GM19351 (cell line): ENCODE data around the gene CACNG4.

ENCODE experiments used
- ATAC-seq: cut with Tn5 transposase; IDR thresholded peaks from one replicate; pipeline ENCODE4 v1.9.1; 2021; ENCODE audit warnings: mild to moderate bottlenecking, moderate library complexity; ENCODE audit not compliant: unreplicated experiment

Gene CACNG4

DNA sequence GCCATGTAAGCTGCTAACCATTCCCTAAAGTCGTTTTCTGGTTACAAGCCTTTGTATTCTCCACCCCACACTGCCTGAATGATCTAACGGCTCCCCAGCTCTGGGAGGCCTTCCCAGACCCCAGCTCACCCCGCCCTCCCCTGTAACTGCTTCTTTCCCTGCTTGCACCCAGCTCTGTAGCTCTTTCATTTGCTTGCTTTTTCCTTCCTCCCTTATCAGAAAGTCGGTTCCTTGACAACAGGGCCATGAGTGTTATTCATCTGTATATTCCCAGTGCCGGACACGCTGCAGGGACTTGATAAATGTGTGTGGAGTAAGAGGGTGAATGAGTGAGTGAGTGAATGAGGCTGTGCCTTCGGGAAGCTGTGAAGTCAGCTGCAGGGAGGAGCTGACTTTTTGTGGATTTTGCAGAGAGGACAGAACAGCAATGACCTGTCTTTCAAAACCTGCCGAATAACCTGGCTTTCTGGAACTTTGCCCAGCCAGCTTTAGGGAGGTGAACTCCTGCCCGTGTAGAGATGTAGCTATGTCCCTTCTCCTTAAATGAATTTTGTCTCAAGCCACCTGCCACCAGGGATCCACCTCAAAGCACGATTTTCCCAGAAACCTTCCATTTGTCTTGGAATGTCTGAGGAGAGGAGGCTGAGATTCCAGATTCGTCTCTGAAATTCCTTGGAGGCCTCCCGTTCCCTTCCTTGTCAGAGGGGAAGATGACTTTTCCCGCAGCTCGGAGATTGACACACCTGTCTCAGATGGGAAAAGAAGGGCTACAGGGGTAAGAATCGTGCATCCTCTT, 20.0 kb upstream of the CACNG4 start:
- ATAC-seq, result no peak

DNA sequence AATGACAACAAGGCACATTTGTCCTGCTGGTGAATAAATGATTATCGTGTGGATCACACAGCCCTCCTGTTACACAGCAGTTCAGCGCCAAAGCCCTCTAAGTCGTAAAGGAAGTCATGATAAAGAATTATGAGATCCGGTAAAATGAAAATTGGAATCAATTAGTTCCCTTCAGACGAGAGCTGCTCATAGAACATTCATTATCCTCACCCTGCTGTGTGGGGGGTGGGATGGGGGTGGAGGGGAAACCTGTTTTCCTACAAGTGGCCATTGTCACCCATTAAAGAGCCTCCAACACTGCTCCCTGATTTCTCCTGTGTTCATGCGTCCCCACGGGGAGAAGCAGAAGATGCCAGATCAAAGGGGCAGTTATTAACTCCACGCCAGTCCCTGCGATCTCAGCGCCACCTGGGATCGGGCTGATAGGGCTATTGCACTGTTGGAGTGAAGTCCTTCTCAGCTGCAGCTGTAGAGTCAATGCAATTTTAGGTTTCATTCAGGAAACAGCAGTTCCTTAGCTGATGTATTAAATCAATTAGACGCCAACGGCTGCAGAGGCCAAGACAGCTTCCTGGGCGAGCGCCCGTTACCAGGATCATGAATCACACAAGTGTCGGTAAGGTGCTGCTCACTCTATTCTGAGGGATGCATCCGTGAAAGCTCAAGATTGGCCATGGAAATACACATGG, 19.2 kb upstream of the CACNG4 start:
- ATAC-seq, result no peak

DNA sequence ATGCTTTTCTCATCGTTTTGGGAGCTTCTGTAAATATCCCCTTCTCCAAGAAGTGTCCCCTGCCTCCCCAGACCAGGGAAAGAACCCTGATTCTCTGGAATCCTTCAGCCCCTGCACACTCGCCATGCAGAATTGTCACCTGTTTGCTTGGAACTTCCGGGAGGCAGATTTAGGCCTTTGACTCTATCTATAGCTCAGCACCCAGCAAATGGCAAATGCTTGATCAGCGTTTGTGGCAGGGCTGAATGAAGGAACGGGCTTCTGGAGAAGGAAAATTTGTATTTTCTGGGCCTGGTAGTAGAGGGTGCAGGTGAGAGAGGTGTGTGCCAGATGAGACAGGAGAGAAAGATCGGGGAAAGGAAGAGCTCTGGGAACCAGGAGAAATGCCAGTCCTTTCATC, 18.3 kb upstream of the CACNG4 start:
- no peak for ATAC-seq

DNA sequence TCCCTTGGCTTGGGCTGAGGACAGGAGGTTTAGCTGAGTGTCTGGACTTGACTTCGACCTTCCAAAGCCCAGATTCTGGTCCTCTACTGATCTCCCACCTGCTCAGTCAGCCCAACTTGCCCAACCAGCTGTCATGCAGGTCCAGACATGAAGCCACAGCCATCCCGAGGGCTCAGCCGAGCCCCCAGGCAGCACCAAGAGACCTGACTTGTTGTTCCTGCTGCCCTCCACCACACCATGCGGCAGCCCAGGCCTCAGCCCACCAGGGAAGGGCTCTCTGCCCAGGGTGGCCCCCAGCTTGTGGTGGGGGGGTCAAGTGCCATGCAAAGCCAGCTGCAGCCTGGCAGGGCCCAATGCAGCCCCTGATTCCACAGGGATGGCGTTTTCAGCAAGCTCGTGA, 17.2 kb upstream of the CACNG4 start:
- ATAC-seq, result no peak

DNA sequence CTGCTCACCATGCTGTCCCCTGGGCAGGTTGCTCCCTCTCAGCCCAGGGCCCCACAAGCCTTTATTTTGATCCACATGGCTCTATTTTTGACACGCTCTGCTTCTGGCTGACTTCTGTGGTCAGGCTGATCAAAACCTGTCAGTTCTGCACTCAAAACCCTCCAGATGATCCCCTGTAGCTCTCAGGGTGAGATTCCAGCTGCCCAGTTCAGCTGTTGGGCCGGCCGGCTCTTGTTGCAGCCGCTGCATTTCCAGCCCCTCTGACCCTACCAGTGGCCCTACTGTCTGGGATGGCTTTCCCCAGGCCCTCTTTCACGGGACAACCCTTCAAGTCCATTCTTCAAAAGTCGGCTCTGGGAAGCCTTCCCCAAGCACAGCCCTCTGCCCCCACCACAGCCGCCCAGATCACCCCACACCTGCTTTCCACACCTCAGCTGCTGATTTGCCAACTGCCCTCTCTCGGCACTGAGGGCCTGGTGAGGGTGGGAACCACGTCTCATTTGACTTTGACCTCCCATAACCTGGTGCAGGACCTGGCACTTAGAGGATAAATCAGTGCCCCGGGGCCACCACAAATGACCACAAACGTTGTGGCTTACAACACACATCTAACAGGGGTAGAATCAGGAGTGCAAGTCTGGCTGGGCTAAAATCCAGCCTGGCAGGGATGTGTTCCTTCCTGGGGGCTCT, 16.3 kb upstream of the CACNG4 start:
- no peak for ATAC-seq

DNA sequence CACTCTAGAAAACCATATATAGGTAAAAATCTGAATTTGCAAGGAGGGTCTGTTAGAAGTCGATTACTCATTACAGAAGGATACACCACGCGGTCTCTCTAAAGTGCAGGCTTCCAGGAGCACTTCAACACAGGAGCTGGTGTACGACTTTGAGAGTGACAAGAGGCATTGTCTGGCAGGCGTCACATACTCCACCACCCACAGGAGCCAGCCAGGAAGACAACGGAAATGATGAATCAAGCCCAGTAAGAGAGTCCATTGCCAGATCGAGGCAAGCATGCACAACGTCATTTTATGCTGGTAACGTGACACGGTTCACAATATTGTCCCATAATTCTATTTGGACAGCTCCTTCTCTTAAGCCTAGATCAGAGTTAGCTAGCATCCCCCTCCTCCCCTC, 15.0 kb upstream of the CACNG4 start:
- no peak for ATAC-seq

DNA sequence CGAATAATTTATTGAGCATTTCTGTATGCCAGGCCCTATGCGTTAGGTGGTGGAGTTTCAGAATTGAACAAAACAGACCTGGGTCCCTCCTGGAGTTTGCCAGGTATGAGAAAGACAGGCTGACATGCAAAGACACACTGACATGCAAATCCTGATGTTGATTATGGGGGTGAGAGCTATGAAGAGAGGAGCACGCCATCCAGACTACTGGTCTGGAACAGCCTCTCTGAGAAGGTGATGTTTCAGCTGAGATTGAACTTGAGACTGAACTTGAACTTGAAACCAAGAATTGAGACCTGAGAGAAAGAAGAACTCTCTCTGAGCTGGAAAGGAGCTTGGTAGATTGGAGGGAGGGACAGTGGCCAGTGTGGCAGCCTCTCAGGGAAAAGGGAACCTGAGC, 14.2 kb upstream of the CACNG4 start:
- ATAC-seq, result peak; percentile 65

DNA sequence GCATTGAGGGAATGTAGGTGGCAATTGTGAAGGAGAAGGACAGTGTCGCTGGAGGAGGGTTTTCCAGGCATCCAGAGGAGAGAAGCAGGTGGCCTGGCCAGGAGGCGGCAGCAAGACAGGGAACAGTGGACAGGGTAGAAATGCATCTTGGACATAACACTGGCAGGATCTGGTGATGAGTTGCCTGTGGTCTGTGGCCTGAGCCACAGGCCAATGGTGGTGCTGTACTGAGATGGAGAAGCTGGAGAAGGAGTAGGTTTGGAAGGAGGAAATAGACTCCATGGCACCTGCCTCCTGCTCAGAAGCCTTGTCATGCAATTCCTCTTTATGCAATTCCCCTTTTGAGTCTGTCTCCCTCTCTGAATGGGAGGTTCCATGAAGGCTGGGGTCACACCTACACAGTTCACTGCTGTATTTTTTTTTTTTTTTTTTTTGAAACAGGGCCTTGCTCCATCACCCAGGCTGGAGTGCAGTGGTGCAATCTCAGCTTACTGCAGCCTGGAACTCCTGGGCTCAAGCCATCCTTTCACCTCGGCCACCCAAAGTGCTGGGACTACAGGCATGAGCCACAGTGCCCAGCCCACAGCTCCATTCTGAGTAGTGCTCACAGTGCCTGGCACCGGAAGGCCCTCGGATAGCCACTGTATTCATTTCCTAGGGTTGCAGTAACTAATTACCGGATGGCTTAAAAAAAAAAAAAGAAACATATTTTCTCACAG, 13.5 kb upstream of the CACNG4 start:
- peak; percentile 22 for ATAC-seq

DNA sequence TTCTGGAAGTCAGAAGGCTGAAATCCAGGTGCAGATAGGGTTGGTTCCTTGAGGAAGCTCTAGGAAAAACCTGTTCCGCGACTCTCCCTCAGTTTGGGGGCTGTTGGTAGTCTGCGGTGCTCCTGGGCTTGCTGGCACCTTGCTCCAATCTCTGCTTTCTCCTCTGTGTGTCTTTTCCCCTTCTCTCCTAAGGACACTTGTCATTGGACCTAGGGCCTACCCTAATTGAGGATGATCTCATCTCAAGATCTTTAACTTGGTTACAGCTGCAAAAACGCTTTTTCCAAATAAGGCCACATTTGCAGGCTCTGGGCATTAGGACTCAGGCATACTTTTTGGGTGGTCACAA, 12.9 kb upstream of the CACNG4 start:
- ATAC-seq, result no peak

DNA sequence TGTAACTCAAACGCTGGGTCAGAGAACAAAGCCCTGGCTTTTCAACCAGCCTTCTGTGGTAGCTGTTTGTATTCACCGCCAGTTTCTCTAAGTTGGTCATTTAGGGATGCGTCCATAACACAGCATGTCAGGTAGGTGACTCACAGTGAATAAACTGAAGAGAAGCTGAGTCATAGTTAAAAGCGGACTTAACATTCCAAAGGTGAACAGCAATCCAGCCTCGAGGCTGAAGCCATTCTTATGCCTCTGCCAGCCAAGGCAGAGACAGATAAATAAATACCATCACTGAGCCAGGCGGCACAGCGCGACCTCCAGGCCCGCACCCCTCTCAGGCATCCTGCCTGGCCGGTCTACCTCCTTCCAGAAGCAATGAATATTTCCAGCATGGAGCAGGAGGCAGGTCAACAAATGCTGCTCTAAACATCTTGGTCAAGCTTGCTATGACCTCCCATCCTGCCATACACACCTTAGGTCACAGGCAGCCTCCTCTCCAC, 12.4 kb upstream of the CACNG4 start:
- ATAC-seq, result no peak

DNA sequence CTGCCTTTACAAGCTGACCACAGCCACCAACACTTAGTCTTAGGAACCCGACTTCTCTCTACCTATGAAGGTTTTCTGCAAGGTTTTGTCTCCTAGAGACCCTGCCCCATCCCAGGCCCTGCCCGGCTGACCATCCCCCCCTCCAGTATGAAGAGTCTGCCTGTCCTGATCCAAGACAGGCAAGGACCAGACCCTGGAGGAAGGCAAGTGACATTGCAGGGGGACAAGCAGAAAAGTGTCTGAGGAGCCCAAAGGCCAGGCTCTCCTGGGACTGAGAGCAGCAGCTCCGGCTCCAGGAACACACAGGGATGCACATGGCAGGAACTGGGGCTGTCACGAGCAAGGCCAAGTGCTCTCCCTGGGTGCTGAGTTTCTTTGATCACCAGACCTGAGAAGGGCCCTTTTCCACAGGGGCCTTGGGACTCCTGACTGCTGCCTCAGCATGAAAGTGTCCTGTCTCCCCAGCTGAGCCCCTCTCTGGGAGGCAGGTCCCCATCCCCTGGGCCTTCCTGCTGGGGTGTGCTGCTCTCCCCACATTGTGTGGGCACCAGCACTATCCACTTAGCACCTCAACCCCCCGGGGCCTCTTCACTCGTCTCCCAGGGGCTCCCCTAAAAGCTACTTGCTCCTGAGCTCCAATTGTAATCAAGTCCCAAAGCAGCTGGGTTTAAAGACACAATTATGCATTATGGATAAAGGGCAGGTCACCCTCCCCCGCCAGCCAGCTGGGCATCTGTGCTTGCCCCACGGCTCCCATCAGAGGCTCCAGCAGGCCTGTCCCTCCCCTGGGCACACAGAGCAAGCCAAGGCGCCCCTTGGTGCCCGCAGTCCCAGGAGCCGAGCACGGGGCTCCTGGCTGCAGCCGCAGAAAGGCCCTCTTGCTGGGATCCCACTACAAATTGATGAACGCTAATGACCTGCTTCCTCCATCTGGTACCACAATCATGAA, 11.6 kb upstream of the CACNG4 start:
- ATAC-seq, result no peak

DNA sequence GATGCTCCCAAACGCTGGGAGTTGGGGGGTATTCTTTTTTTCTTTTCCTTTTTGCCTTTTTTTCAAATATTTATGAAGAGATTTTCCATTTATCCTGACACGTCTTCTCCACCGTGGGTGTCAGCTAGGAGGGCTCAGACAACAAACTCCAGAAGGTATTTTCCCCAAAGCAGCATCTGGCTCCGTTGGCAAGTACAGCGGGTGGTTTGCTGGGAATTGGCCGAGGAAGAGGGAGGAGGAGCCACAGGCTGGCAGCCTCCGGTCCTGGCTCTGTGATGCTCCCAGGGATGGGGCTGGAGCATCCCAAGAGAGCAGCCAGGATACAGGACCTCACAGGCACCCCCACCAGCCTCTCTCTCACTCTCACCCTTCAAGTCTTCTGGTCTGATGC, 10.9 kb upstream of the CACNG4 start:
- no peak for ATAC-seq

DNA sequence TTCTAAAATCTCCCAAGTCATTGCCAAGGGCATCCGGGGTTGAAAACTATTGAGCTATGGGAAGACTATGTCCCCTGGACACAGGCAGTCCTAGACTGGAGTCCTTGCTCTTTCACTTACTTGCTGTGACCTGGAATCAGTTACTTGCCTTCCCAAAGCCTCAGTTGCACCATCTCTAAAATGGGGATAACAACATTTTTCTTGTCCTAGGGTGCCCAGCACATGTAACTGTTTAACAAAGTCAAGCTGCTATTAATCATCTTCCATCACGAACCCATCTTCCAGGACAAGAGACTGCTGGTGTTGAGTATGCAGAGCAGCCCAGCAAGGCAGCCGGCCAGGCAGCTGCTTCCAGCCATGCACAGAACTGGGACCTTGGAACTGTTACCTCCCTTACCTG, 9.9 kb upstream of the CACNG4 start:
- ATAC-seq, result no peak

DNA sequence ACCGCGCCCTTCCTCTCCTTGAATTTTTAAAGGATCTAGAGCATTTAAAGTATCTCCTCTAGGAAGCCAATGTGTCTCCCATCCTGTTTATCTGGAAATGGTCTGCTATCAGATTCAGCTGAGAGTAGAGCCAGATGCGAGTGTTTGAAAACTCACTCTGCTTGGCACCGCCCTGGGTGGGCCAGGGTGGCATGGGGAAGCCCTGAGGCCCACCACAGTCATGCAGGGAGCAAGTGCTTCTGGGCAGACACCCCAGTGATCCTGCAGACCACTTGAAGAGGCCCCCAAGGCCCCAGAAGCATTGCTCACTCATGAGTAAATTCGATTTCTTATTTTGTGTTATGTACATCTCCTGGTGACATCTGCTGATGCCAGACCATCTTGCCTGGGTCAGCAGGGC, 8.7 kb upstream of the CACNG4 start:
- no peak for ATAC-seq

DNA sequence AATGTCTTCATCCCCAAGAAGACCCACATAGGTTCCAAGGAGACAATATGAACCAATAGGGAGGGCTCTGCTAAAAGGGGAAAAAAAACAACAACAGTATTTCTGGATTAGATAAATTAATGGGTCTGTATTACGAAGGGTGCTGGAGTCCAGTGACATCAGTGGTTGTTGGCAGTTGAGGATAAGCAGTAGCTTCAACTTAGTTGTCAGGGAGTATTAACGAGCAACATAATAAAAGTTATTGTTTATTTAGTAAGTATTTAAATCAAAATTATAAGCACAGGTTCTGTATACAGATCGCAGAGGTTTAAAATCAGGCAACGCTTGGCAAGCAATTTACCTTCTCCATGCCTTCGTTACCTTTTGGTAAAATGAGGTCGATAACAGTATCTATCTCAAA, 7.6 kb upstream of the CACNG4 start:
- no peak for ATAC-seq

DNA sequence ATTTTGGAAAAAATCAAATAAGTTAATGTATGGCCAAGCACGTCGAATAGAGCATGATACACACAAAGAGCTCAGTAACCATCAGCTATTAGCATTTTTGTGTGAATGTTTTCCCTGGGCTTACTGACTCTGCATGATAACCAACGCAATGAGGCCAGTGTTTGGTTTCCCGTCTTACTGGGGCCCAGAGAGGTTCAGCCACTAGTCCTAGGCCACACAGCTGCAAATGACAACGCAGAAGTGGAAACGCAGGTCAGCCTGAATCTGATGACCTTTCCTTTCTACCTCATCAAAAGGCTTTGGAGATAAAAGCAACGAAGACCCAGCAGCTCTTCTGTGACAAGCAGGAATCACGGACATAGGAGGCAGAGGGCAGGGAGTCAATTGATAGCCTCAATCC, 7.2 kb upstream of the CACNG4 start:
- ATAC-seq, result no peak

DNA sequence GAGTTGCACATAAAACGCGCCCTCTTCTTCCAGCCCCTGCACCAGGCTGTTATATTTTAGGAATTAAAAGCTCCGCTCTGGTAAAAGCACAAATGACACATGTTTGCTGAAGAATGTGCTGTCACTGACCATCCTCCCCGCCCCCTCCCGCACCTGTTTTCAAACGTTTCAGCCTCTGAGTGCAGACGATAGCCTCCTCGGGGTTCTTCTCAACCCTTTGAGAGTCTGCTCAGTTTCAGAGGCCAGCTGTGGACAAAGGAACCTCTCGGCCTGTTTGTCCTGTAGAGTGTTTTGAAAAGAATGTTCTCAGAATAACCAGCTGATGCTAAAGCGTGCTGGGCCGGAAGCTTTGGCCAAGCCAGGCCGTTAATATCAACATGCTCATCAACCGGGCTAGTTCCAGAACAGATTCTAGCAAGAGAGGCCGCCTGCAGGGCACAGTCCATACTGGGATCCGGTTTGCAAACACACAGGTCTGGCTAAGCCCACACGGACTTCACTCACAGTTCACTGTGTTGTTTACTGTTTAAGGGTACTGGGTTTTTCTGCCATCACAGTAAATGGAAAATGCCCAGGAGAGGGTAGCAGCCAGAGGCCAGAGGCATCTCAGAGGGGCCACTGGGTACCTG, 6.4 kb upstream of the CACNG4 start:
- ATAC-seq, result no peak

DNA sequence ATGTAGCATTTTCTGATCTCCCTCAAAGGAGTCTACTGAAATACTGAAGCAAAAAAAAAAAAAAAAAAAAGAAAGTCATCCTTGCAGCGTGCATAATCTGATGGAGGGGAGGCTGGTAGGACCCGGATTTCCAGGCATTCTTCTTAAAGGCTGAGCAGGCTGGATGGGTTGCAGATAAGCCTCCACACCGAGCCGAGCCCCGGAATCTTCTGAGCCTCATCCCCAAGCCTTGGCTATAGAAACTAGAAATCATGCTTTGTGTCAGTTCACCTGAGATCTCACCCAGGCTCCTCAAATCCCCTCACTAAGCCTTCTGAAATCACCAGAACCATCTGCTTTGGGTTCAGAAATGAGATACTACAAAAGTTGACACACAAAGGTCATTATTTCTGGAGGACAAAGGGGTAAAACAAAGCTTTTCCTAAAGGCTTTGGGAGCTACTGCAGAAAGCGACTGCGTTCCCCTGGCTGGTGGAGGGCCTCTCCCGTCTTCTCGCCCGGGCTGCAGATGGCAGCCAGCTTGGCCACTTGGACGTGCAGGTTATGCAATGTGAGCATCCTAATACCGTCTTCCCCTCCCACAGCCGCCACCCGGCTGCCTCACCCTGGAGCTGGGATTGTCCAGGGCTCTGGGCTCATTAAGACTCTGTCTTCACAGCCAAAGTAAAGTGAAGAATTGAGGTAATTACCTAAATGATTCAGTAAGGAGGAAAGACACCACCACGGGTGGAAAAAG, 4.7 kb upstream of the CACNG4 start:
- ATAC-seq, result no peak

DNA sequence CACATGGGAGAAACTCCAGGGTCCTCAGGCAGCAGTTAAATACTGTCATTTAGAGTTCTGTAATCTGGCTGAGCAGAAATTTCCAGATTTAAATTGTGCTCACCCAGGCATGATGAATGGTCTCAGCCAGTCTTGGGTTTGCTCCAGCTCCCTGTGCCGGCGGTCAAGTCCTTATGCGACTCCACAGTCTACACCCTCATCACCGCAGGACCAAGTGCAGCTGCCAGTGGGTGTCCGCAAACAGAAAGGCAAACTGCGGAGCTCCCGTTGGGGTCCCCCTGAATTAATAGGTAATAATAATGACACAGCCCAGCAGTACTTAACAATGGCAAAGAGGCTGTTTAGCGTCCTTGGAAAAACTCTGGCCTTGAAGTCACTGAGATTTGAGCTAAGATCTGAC, 3.9 kb upstream of the CACNG4 start:
- no peak for ATAC-seq
